ENCODE results near the gene GPC5.

The GPC5 gene

DNA sequence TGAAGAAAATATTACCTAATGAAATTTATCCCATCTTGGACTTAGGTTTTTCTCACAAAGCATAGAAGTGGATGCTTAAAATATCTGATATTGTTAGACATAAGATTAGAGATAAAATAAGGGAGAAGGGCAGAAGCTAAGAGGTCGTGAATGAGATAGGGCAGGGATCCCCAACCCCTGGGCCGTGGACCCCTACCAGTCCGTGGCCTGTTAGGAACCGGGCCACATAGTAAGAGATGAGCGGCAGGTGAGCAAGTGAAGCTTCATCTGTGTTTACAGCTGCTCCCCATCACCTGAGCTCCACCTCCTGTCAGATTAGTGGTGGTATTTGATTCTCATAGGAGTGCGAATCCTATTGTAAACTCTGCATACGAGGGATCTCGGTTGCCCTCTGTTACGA is 202.9 kb downstream of the GPC5 start:
- H3K4me3 ChIP-seq (ENCODE audit: insufficient read depth, low read length, poor library complexity, severe bottlenecking), result no peak overlapping the region
- no peak overlapping the region for H2AFZ ChIP-seq (ENCODE audit: low read depth, low read length, severe bottlenecking)
- no peak overlapping the region for H3K4me2 ChIP-seq (ENCODE audit: low read depth, low read length, poor library complexity, severe bottlenecking)
- TF ChIP-seq, protein P1, sequence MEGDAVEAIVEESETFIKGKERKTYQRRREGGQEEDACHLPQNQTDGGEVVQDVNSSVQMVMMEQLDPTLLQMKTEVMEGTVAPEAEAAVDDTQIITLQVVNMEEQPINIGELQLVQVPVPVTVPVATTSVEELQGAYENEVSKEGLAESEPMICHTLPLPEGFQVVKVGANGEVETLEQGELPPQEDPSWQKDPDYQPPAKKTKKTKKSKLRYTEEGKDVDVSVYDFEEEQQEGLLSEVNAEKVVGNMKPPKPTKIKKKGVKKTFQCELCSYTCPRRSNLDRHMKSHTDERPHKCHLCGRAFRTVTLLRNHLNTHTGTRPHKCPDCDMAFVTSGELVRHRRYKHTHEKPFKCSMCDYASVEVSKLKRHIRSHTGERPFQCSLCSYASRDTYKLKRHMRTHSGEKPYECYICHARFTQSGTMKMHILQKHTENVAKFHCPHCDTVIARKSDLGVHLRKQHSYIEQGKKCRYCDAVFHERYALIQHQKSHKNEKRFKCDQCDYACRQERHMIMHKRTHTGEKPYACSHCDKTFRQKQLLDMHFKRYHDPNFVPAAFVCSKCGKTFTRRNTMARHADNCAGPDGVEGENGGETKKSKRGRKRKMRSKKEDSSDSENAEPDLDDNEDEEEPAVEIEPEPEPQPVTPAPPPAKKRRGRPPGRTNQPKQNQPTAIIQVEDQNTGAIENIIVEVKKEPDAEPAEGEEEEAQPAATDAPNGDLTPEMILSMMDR (IDR thresholded peaks at IDR 0.05; ENCODE audit: insufficient read depth, low read length, poor library complexity, severe bottlenecking), result no peak
- TF ChIP-seq EZH2phosphoT487 (conservative IDR thresholded peaks at IDR 0.05; ENCODE audit: low read length), result no peak
- no peaks in the 10 kb centered on the region; the same call in 1 of the 2 replicates for H3K27me3 ChIP-seq (ENCODE audit: low read length)
- H3K9me2 ChIP-seq (replicated peaks; ENCODE audit: insufficient read depth, low read length), result no peaks in the 10 kb centered on the region
- no peaks in the 10 kb centered on the region for H3K9me3 ChIP-seq (ENCODE audit: insufficient read depth, low read length)
- no peaks in the 10 kb centered on the region for H4K20me1 ChIP-seq (ENCODE audit: low read depth, low read length)
- no peak overlapping the region for H3K27ac ChIP-seq (ENCODE audit: low read depth, low read length)
- H3K36me3 ChIP-seq (ENCODE audit: low read length), result no peaks in the 10 kb centered on the region
- H3F3A ChIP-seq (ENCODE audit: insufficient read depth), result no peaks in the 10 kb centered on the region
- no peak overlapping the region for H3K9ac ChIP-seq (ENCODE audit: low read length)
- no peaks in the 10 kb centered on the region for H3K79me2 ChIP-seq (ENCODE audit: insufficient read depth, low read length)

DNA sequence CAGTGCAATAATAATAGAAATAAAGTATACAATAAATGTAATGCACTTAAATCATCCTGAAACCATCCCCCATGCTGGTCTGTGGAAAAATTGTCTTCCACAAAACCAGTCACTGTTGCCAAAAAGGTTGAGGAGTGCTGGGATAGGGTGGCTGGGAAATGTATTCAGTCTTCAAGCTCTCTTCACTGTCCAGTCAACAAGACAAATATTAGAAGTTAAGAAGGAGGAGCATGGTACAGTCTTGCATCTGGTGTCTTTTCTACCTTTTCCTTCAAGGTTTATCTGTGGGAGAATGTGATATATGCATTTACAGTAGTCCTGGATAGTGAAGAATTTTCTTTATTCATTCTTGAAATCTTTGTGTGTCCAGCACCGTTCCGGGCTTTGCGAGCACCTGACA is 203.4 kb downstream of the GPC5 start:
- no peak overlapping the region for H3K4me3 ChIP-seq (ENCODE audit: insufficient read depth, low read length, poor library complexity, severe bottlenecking)
- no peaks in the 10 kb centered on the region for H3K79me2 ChIP-seq (ENCODE audit: insufficient read depth, low read length)
- no peaks in the 10 kb centered on the region for H3K36me3 ChIP-seq (ENCODE audit: low read length)
- no peak overlapping the region for H3K4me2 ChIP-seq (ENCODE audit: low read depth, low read length, poor library complexity, severe bottlenecking)
- no peak overlapping the region for H2AFZ ChIP-seq (ENCODE audit: low read depth, low read length, severe bottlenecking)
- H3K27me3 ChIP-seq (ENCODE audit: low read length), result no peaks in the 10 kb centered on the region; the same call in 1 of the 2 replicates
- no peaks in the 10 kb centered on the region for H3K9me2 ChIP-seq (replicated peaks; ENCODE audit: insufficient read depth, low read length)
- no peaks in the 10 kb centered on the region for H3F3A ChIP-seq (ENCODE audit: insufficient read depth)
- no peak overlapping the region for H3K9ac ChIP-seq (ENCODE audit: low read length)
- no peaks in the 10 kb centered on the region for H4K20me1 ChIP-seq (ENCODE audit: low read depth, low read length)
- TF ChIP-seq, protein P1 (IDR thresholded peaks at IDR 0.05; ENCODE audit: insufficient read depth, low read length, poor library complexity, severe bottlenecking), result no peak
- no peak for TF ChIP-seq EZH2phosphoT487 (conservative IDR thresholded peaks at IDR 0.05; ENCODE audit: low read length)
- no peak overlapping the region for H3K27ac ChIP-seq (ENCODE audit: low read depth, low read length)
- H3K9me3 ChIP-seq (ENCODE audit: insufficient read depth, low read length), result no peaks in the 10 kb centered on the region

DNA sequence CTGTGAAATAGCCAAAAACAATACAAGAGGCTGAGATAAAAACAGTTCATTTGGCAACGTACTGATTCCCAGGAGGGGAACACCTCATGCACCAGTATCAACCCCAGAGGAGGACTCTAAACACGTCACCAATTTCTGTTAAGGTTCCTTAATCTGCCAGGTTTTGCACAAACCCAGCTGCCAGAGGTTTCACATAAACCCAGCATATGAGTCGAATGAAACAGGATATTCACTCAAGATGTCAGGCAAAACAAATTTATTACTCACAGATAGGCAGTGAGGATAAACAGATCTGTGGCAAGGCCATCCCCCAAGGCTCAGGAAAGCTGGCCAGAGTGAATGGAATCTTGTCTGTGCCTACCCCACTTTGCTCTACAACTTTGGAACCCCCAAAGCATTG is 210.9 kb downstream of the GPC5 start:
- H3K9me3 ChIP-seq (ENCODE audit: insufficient read depth, low read length), result no peaks in the 10 kb centered on the region
- no peaks in the 10 kb centered on the region for H3K9me2 ChIP-seq (replicated peaks; ENCODE audit: insufficient read depth, low read length)
- H3K9ac ChIP-seq (ENCODE audit: low read length), result no peak overlapping the region
- no peak overlapping the region for H2AFZ ChIP-seq (ENCODE audit: low read depth, low read length, severe bottlenecking)
- no peaks in the 10 kb centered on the region for H3F3A ChIP-seq (ENCODE audit: insufficient read depth)
- no peak overlapping the region for H3K4me2 ChIP-seq (ENCODE audit: low read depth, low read length, poor library complexity, severe bottlenecking)
- H4K20me1 ChIP-seq (ENCODE audit: low read depth, low read length), result no peaks in the 10 kb centered on the region
- H3K27me3 ChIP-seq (ENCODE audit: low read length), result no peaks in the 10 kb centered on the region
- H3K4me3 ChIP-seq (ENCODE audit: insufficient read depth, low read length, poor library complexity, severe bottlenecking), result no peak overlapping the region
- H3K79me2 ChIP-seq (ENCODE audit: insufficient read depth, low read length), result no peaks in the 10 kb centered on the region
- TF ChIP-seq, protein P1 (IDR thresholded peaks at IDR 0.05; ENCODE audit: insufficient read depth, low read length, poor library complexity, severe bottlenecking), result no peak
- no peaks in the 10 kb centered on the region for H3K36me3 ChIP-seq (ENCODE audit: low read length)
- H3K27ac ChIP-seq (ENCODE audit: low read depth, low read length), result no peak overlapping the region

DNA sequence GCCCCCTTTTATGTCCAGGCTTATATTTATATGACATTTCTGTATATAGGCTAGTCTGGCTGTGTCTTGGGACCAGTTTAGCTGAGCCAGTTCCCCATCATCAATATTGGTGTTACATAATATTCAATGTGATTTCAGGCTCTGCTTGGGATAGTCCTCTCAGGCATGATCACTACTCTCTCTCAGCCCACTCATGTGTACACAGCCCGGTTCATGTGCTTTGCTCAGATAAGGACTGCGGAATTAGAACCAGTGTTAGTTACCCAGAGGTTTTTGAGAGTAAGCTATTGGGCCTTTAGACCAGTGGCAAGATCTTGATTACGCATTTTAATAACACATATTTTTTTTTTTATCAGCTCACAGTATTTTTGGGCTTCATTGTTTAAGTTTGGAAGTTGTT is 219.9 kb downstream of the GPC5 start:
- H3K36me3 ChIP-seq (ENCODE audit: low read length), result no peaks in the 10 kb centered on the region
- no peak overlapping the region for H3K27ac ChIP-seq (ENCODE audit: low read depth, low read length)
- H3K9ac ChIP-seq (ENCODE audit: low read length), result no peak overlapping the region
- no peaks in the 10 kb centered on the region for H3K9me3 ChIP-seq (ENCODE audit: insufficient read depth, low read length)
- no peak overlapping the region for H2AFZ ChIP-seq (ENCODE audit: low read depth, low read length, severe bottlenecking)
- no peaks in the 10 kb centered on the region for H3F3A ChIP-seq (ENCODE audit: insufficient read depth)
- H4K20me1 ChIP-seq (ENCODE audit: low read depth, low read length), result no peaks in the 10 kb centered on the region
- no peak overlapping the region for H3K4me2 ChIP-seq (ENCODE audit: low read depth, low read length, poor library complexity, severe bottlenecking)
- no peak overlapping the region for H3K4me3 ChIP-seq (ENCODE audit: insufficient read depth, low read length, poor library complexity, severe bottlenecking)
- H3K9me2 ChIP-seq (replicated peaks; ENCODE audit: insufficient read depth, low read length), result no peaks in the 10 kb centered on the region
- TF ChIP-seq, protein P1 (IDR thresholded peaks at IDR 0.05; ENCODE audit: insufficient read depth, low read length, poor library complexity, severe bottlenecking), result no peak
- no peak for TF ChIP-seq EZH2phosphoT487 (conservative IDR thresholded peaks at IDR 0.05; ENCODE audit: low read length)
- no peaks in the 10 kb centered on the region for H3K27me3 ChIP-seq (ENCODE audit: low read length)
- no peaks in the 10 kb centered on the region for H3K79me2 ChIP-seq (ENCODE audit: insufficient read depth, low read length)

Data from SU-DHL-6 (cell line).